ENCODE results near the gene MAPKBP1.
"Not testable (repeated sequence)": the region's sequence is repeated elsewhere in the genome, so short reads cannot be mapped to it uniquely, and the experiment has no call there.

GRCh38 chr15:41831291-41831690 lies 57.0 kb downstream of the MAPKBP1 start:
- TF ChIP-seq CTCF, POLR2A, EP300, POLR2AphosphoS5 (IDR thresholded peaks at IDR 0.05): not testable (repeated sequence)
